Measurements from ENCODE around the gene GRWD1.
"Not testable (repeated sequence)": the region's sequence is repeated elsewhere in the genome, so short reads cannot be mapped to it uniquely, and the experiment has no call there.

GRWD1 gene

GRCh38 chr19:48484247-48484893, 38.6 kb downstream of the GRWD1 start:
- H3K9ac ChIP-seq (ENCODE audit: low read depth, low read length): no peak overlapping the region
- H3K4me1 ChIP-seq (ENCODE audit: insufficient read depth, low read length): no peaks in the 10 kb centered on the region
- no peaks in the 10 kb centered on the region for H3K9me3 ChIP-seq (ENCODE audit: insufficient read depth, low read depth, low read length)
- H3K36me3 ChIP-seq (ENCODE audit: insufficient read depth, low read depth, low read length): peaks cover 8% of the 10 kb centered on the region
- H3K4me3 ChIP-seq (ENCODE audit: low read length): no peak overlapping the region
- H3K27ac ChIP-seq (ENCODE audit: low read length): no peak overlapping the region
- H3K27me3 ChIP-seq (ENCODE audit: insufficient read depth, low read length): peaks cover 5% of the 10 kb centered on the region; the same call in 1 of the 2 replicates

- H3K4me3 ChIP-seq (ENCODE audit: low read length): no peak overlapping the region
- H3K4me1 ChIP-seq (ENCODE audit: insufficient read depth, low read length): no peaks in the 10 kb centered on the region
- no peak overlapping the region for H3K27ac ChIP-seq (ENCODE audit: low read length)
- no peak overlapping the region for H3K9ac ChIP-seq (ENCODE audit: low read depth, low read length)
- no peaks in the 10 kb centered on the region for H3K9me3 ChIP-seq (ENCODE audit: insufficient read depth, low read depth, low read length)
- H3K27me3 ChIP-seq (ENCODE audit: insufficient read depth, low read length): peaks cover 9% of the 10 kb centered on the region
- H3K36me3 ChIP-seq (ENCODE audit: insufficient read depth, low read depth, low read length): peaks cover under 1% of the 10 kb centered on the region; the same call in 1 of the 2 replicates
These were observed 39.3 kb downstream of the GRWD1 start for GRCh38 chr19:48484931-48485612.

GRCh38 chr19:48486706-48487105, 40.9 kb downstream of the GRWD1 start:
- not testable (repeated sequence) for H3K36me3 ChIP-seq (ENCODE audit: insufficient read depth, low read depth, low read length); H3K4me1 ChIP-seq (ENCODE audit: insufficient read depth, low read length); H3K9me3 ChIP-seq (ENCODE audit: insufficient read depth, low read depth, low read length)

GRCh38 chr19:48487544-48487943, 41.8 kb downstream of the GRWD1 start:
- H3K27ac ChIP-seq (ENCODE audit: low read length): no peak overlapping the region
- H3K4me1 ChIP-seq (ENCODE audit: insufficient read depth, low read length): peaks cover 11% of the 10 kb centered on the region; the same call in 1 of the 2 replicates
- peaks cover 17% of the 10 kb centered on the region for H3K27me3 ChIP-seq (ENCODE audit: insufficient read depth, low read length)
- H3K9ac ChIP-seq (ENCODE audit: low read depth, low read length): no peak overlapping the region
- no peak overlapping the region for H3K4me3 ChIP-seq (ENCODE audit: low read length)
- no peaks in the 10 kb centered on the region for H3K9me3 ChIP-seq (ENCODE audit: insufficient read depth, low read depth, low read length)
- no peaks in the 10 kb centered on the region for H3K36me3 ChIP-seq (ENCODE audit: insufficient read depth, low read depth, low read length)

More at GRCh38 chr19:48486706-48487105, 40.9 kb downstream of the GRWD1 start:
- H3K4me3 ChIP-seq (ENCODE audit: low read length); H3K9ac ChIP-seq (ENCODE audit: low read depth, low read length); H3K27ac ChIP-seq (ENCODE audit: low read length): not testable (repeated sequence)
- H3K27me3 ChIP-seq (ENCODE audit: insufficient read depth, low read length): peaks cover 17% of the 10 kb centered on the region

- no peaks in the 10 kb centered on the region for H3K9me3 ChIP-seq (ENCODE audit: insufficient read depth, low read depth, low read length)
- H3K4me3 ChIP-seq (ENCODE audit: low read length): no peak overlapping the region
- no peak overlapping the region for H3K27ac ChIP-seq (ENCODE audit: low read length)
- no peaks in the 10 kb centered on the region for H3K36me3 ChIP-seq (ENCODE audit: insufficient read depth, low read depth, low read length)
- H3K4me1 ChIP-seq (ENCODE audit: insufficient read depth, low read length): peaks cover 12% of the 10 kb centered on the region; the same call in 1 of the 2 replicates
- H3K9ac ChIP-seq (ENCODE audit: low read depth, low read length): no peak overlapping the region
- H3K27me3 ChIP-seq (ENCODE audit: insufficient read depth, low read length): peaks cover 17% of the 10 kb centered on the region
These were observed 42.2 kb downstream of the GRWD1 start for GRCh38 chr19:48487948-48488347.

- not testable (repeated sequence) for H3K36me3 ChIP-seq (ENCODE audit: insufficient read depth, low read depth, low read length); H3K9ac ChIP-seq (ENCODE audit: low read depth, low read length); H3K4me3 ChIP-seq (ENCODE audit: low read length); H3K27ac ChIP-seq (ENCODE audit: low read length); H3K9me3 ChIP-seq (ENCODE audit: insufficient read depth, low read depth, low read length)
- Histone ChIP-seq H3K27me3 (ENCODE audit: insufficient read depth, low read length) (peaks cover 17% of the 10 kb centered on the region), H3K4me1 (ENCODE audit: insufficient read depth, low read length) (peaks cover 12% of the 10 kb centered on the region; the same call in 1 of the 2 replicates)
These were observed 42.7 kb downstream of the GRWD1 start for GRCh38 chr19:48488478-48488877.

GRCh38 chr19:48489608-48490216, 43.9 kb downstream of the GRWD1 start:
- no peak overlapping the region for H3K9ac ChIP-seq (ENCODE audit: low read depth, low read length)
- H3K4me3 ChIP-seq (ENCODE audit: low read length): no peak overlapping the region
- H3K27ac ChIP-seq (ENCODE audit: low read length): no peak overlapping the region
- H3K27me3 ChIP-seq (ENCODE audit: insufficient read depth, low read length): peaks cover 25% of the 10 kb centered on the region
- H3K9me3 ChIP-seq (ENCODE audit: insufficient read depth, low read depth, low read length): no peaks in the 10 kb centered on the region
- H3K36me3 ChIP-seq (ENCODE audit: insufficient read depth, low read depth, low read length): no peaks in the 10 kb centered on the region
- H3K4me1 ChIP-seq (ENCODE audit: insufficient read depth, low read length): peaks cover 12% of the 10 kb centered on the region; the same call in 1 of the 2 replicates

GRCh38 chr19:48490981-48491792, 45.4 kb downstream of the GRWD1 start:
- Histone ChIP-seq H3K4me1 (ENCODE audit: insufficient read depth, low read length) (peaks cover 12% of the 10 kb centered on the region; the same call in 1 of the 2 replicates), H3K9ac (ENCODE audit: low read depth, low read length) (peak overlapping the region; percentile 74; the same call in 1 of the 2 replicates), H3K9me3 (ENCODE audit: insufficient read depth, low read depth, low read length) (no peaks in the 10 kb centered on the region), H3K27ac (ENCODE audit: low read length) (no peak overlapping the region), H3K4me3 (ENCODE audit: low read length) (peak overlapping the region; percentile 79), H3K27me3 (ENCODE audit: insufficient read depth, low read length) (peaks cover 27% of the 10 kb centered on the region), H3K36me3 (ENCODE audit: insufficient read depth, low read depth, low read length) (no peaks in the 10 kb centered on the region)

GRCh38 chr19:48491793-48492123, 46.0 kb downstream of the GRWD1 start:
- Histone ChIP-seq H3K4me3 (ENCODE audit: low read length) (peak overlapping the region; percentile 79; the same call in 1 of the 2 replicates), H3K9ac (ENCODE audit: low read depth, low read length) (peak overlapping the region; percentile 74; the same call in 1 of the 2 replicates), H3K36me3 (ENCODE audit: insufficient read depth, low read depth, low read length) (no peaks in the 10 kb centered on the region), H3K27me3 (ENCODE audit: insufficient read depth, low read length) (peaks cover 27% of the 10 kb centered on the region), H3K9me3 (ENCODE audit: insufficient read depth, low read depth, low read length) (no peaks in the 10 kb centered on the region), H3K27ac (ENCODE audit: low read length) (no peak overlapping the region), H3K4me1 (ENCODE audit: insufficient read depth, low read length) (peaks cover 12% of the 10 kb centered on the region; the same call in 1 of the 2 replicates)

GRCh38 chr19:48492925-48493717, 47.3 kb downstream of the GRWD1 start:
- Histone ChIP-seq H3K27me3 (ENCODE audit: insufficient read depth, low read length) (peaks cover 22% of the 10 kb centered on the region), H3K9me3 (ENCODE audit: insufficient read depth, low read depth, low read length) (no peaks in the 10 kb centered on the region), H3K36me3 (ENCODE audit: insufficient read depth, low read depth, low read length) (no peaks in the 10 kb centered on the region), H3K4me3 (ENCODE audit: low read length) (peak overlapping the region; percentile 69), H3K9ac (ENCODE audit: low read depth, low read length) (peak overlapping the region; percentile 54; the same call in 1 of the 2 replicates), H3K4me1 (ENCODE audit: insufficient read depth, low read length) (peaks cover 12% of the 10 kb centered on the region; the same call in 1 of the 2 replicates), H3K27ac (ENCODE audit: low read length) (no peak overlapping the region)
